Mucosa of stomach (tissue), 1 donor: ENCODE data around the gene NPC2.

Experiments
- H3K27me3 ChIP-seq: one replicate; pipeline ENCODE4 v1.7.0; 2013; ENCODE audit warnings: mild to moderate bottlenecking, low read length; ENCODE audit not compliant: control insufficient read depth, insufficient read depth
- H3K36me3 ChIP-seq: one replicate; pipeline ENCODE4 v1.7.0; 2013; ENCODE audit warnings: low read length; ENCODE audit not compliant: control insufficient read depth, insufficient read depth
- H3K4me1 ChIP-seq: one replicate; pipeline ENCODE4 v1.7.0; 2013; ENCODE audit warnings: mild to moderate bottlenecking, low read length; ENCODE audit not compliant: control insufficient read depth, insufficient read depth
- H3K4me3 ChIP-seq: one replicate; pipeline ENCODE4 v1.7.0; 2013; ENCODE audit warnings: low read length
- H3K9ac ChIP-seq: one replicate; pipeline ENCODE4 v1.7.0; 2013; ENCODE audit warnings: mild to moderate bottlenecking, low read length, moderate library complexity
- H3K9me3 ChIP-seq: one replicate; pipeline ENCODE4 v1.7.0; 2013; ENCODE audit warnings: mild to moderate bottlenecking, low read length, moderate library complexity; ENCODE audit not compliant: control insufficient read depth
- donor health status: Pancreatic carcinoma.

The NPC2 gene

DNA sequence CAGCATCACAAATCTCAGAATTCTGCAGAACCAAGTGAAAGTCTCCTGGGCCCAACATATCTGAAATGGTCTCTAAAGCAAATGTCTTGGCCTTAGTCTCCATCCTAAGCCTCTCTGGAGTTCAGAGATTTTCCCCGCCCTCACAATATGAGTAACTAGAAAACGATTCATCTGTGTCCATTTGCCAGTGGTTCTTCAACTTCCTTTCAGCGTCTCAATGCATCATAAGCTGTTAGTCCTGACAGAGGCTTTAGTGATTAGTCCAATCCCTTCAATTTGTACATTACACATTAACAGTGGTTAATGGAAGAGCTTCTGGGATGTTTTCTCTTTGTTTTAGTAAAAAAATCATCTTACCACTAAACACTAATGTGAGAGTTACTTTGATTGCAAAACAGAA is 17.4 kb downstream of the NPC2 start:
- no peaks in the 10 kb centered on the region for H3K9me3 ChIP-seq
- no peak overlapping the region for H3K9ac ChIP-seq
- no peaks in the 10 kb centered on the region for H3K27me3 ChIP-seq
- peaks cover 4% of the 10 kb centered on the region for H3K36me3 ChIP-seq
- no peaks in the 10 kb centered on the region for H3K4me1 ChIP-seq
- no peak overlapping the region for H3K4me3 ChIP-seq

DNA sequence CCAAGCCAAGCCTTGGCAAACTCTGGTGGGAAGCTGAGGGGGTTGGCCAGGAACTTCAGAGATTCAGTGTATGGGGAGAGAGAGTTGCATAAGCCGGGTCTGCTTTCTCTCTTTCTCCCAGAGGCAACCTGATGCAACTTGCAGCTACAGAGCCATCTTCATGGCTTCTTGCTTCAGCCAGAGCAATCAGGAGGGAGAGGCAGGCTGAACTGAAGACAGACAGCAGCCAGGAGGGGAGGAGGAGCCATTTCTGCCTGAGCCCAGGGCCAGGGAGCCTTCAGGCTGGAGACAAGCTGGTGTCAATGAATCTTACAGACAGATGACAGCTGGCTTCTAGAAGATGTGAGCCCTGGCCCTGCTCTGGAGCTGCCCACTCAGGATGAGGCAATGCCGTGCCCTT is 18.7 kb downstream of the NPC2 start:
- no peak overlapping the region for H3K9ac ChIP-seq

DNA sequence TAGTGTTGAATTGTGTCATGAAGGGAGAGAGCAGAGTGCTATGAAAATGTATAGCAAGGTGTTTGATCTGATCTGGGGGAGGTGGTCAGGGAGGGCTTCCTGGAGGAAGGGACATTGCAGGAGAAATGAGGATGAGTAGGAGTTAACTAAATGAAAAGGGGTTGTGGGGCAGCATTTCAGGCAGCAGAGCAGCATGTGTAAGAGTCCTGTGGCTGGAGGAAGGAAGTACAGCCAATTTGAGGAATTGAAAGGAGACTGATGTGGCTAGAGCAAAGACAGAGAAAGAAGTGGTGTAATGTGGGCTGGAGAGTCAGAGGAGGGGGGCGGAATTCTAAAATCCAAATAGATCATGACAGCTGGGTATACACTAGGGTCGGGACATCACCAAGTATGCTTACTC is 20.5 kb downstream of the NPC2 start:
- Histone ChIP-seq H3K4me3 (no peak overlapping the region), H3K36me3 (peaks cover 4% of the 10 kb centered on the region), H3K27me3 (no peaks in the 10 kb centered on the region), H3K9ac (no peak overlapping the region), H3K4me1 (no peaks in the 10 kb centered on the region), H3K9me3 (no peaks in the 10 kb centered on the region)

More for the DNA sequence above, 18.7 kb downstream of the NPC2 start:
- peaks cover 4% of the 10 kb centered on the region for H3K36me3 ChIP-seq
- no peaks in the 10 kb centered on the region for H3K9me3 ChIP-seq
- no peaks in the 10 kb centered on the region for H3K4me1 ChIP-seq
- no peak overlapping the region for H3K4me3 ChIP-seq
- no peaks in the 10 kb centered on the region for H3K27me3 ChIP-seq

DNA sequence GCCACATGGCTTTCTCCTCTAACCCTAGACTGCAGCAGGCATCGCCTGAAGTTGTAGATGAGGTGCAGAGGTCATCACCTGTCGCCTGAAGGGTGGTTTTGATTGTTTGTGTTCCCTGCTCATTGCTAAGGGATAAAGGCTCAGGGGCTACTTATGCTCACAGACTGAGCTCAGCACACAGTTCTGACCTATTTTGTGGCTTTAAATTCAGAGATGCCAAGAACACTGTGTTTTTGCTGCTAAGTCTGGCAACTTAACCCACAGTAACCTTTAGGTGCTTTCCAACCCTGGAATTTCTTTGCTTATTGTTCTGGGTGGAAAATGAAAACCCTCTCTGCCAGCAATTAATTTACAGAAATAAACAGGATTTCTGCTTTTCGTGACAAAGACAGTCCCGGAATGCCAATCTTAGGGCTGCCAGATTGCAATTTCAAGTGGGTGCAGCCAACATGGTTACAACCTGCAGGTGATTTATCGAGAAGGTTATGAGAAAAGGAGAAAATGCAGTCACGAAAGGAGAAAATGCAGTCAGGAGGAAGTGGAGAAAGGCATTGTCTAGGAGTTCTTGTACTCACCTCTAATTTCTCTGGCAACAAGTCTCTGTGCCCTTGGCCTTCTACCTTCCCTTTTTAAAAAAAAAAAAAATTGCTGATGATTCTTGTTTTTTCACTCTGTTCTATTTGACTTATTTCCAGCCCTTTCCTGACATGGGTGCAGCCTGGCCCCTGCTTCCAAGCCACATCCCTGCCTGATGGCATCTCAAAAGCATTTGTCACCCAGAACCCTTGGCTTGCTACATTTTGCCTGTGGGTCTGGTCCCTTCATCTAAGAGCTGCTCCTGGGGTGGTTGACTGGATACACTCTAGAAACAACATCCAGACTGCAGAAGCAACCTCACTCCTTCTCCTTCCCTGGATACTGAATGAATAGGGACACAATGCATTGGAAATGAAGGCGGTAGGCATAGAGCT is 23.3 kb downstream of the NPC2 start:
- Histone ChIP-seq H3K4me1 (no peaks in the 10 kb centered on the region), H3K36me3 (no peaks in the 10 kb centered on the region), H3K9me3 (no peaks in the 10 kb centered on the region), H3K27me3 (no peaks in the 10 kb centered on the region), H3K9ac (no peak overlapping the region), H3K4me3 (no peak overlapping the region)

DNA sequence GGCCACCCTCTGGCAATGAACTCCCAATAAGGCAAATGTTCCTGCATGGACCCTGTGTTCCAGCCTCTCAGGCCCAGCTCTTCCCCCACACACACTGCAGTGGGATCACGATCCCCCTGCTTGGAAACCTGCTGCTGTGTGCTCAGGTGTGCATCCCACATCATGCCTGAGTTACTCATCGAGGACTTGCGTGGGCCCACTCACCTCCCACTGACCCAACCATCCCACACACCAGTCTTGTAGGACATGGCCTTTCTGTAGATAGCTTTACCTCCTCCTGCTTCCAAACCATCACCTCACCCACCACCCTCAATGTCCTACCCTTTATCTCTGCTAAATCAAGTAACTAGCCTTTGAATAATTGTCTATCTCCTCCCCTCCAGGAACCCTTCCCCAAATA is 24.6 kb downstream of the NPC2 start:
- Histone ChIP-seq H3K9ac (no peak overlapping the region), H3K27me3 (no peaks in the 10 kb centered on the region), H3K9me3 (no peaks in the 10 kb centered on the region), H3K4me1 (no peaks in the 10 kb centered on the region), H3K4me3 (no peak overlapping the region), H3K36me3 (no peaks in the 10 kb centered on the region)

DNA sequence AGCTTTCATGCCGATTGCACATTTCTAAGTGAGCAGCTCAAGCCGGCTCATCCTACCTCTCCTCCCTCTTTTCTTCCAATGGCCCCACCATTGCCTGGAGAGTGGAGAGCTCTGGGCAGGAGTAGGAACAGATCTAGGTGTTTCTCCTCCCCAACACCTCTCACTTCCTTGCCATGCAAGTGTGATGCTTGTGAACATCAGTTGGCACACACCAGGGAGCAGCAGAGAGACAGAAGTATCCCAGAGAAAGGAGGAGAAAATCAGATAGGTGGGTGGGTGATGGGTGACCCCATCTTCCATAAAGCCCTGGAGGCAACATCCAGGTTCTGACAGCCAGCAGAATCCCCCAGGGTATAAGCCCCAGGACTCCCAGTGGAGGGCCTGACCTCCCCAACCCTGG is 27.8 kb downstream of the NPC2 start:
- Histone ChIP-seq H3K9ac (no peak overlapping the region), H3K4me3 (no peak overlapping the region), H3K4me1 (no peaks in the 10 kb centered on the region), H3K9me3 (no peaks in the 10 kb centered on the region), H3K36me3 (no peaks in the 10 kb centered on the region), H3K27me3 (no peaks in the 10 kb centered on the region)

DNA sequence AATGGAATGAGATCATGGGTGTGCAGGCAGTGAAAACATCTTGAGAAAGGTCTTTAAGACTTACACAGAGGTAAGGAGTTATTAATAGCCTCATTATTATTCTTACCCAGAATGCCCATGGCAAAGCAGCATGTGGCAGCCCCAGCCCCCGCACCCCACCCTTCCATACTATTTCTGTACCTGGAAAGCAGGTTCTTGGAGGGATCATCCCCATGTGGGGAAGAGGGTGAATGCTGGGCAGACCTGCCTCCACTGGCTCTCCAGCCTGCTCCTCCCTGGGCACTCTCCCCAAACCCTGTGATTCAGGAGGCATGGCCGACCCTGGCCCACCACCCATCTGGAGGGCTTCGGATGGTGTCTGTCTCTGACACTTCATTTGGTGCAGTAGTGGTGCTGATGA is 28.3 kb downstream of the NPC2 start:
- no peak overlapping the region for H3K4me3 ChIP-seq
- H3K27me3 ChIP-seq, result no peaks in the 10 kb centered on the region
- H3K9me3 ChIP-seq, result no peaks in the 10 kb centered on the region
- no peaks in the 10 kb centered on the region for H3K4me1 ChIP-seq
- H3K9ac ChIP-seq, result no peak overlapping the region
- H3K36me3 ChIP-seq, result no peaks in the 10 kb centered on the region

DNA sequence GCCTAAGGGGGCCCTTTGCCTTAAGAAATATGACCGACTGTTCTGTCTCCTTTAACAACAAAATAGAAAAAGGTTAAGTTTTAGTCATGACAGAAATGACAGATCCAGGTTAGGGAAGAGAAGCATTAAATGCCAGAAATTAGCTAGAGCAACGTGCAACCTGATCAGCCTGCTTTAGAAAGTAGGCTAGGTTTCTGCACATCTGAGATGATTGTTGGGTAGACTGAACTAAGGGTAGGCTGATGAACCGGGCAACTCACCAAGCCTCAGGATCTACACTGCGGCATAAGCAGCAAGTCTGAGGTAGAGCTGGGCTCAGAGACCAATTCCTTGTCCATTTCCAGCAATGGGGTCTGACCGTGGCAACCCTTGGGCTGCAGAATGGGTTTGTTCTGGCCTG is 29.4 kb downstream of the NPC2 start:
- H3K4me1 ChIP-seq, result no peaks in the 10 kb centered on the region
- H3K4me3 ChIP-seq, result no peak overlapping the region
- no peaks in the 10 kb centered on the region for H3K36me3 ChIP-seq
- no peak overlapping the region for H3K9ac ChIP-seq
- H3K27me3 ChIP-seq, result no peaks in the 10 kb centered on the region
- H3K9me3 ChIP-seq, result no peaks in the 10 kb centered on the region

DNA sequence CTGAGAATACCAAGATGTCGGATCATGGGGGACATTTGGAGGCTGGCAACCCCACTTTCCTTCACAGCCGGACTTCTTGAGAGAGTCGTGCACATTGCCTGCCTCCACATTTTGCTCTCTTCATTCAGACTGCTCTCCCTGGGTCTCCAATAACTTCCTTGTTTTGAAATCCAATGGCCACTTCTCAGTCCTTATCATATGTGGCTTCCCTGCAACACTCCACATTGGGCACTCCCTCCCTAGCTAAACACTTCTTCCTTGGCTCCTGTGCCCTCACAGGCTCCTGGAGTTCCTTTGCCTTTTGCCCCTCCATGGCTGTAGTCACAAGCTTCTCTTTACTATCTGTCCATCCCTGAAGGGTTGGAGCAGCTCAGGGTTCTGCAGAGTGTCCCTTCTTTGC is 30.1 kb downstream of the NPC2 start:
- no peak overlapping the region for H3K9ac ChIP-seq
- no peaks in the 10 kb centered on the region for H3K36me3 ChIP-seq
- H3K4me1 ChIP-seq, result no peaks in the 10 kb centered on the region
- H3K27me3 ChIP-seq, result no peaks in the 10 kb centered on the region
- H3K4me3 ChIP-seq, result no peak overlapping the region
- no peaks in the 10 kb centered on the region for H3K9me3 ChIP-seq

DNA sequence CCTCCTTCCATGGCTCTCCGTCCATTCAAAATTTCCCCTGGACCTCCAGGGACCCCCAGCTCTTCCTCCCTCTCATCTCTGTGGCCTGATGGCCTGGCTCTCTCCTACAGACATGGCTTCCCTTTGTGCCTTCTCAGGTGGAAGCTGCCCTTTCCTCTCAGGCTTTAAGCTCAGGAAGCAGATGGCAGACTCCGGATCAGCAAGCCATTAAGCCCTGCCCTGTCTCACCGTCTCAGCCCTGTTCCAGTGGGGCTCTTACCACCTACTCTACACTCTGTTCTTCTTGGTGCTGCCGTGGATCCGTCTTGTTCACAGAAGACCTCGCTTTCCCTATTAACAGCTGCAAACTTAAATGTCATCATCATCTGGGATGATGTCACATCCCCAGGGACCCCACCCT is 33.1 kb downstream of the NPC2 start:
- H3K4me1 ChIP-seq, result no peaks in the 10 kb centered on the region
- H3K9ac ChIP-seq, result no peak overlapping the region
- no peaks in the 10 kb centered on the region for H3K9me3 ChIP-seq
- no peaks in the 10 kb centered on the region for H3K27me3 ChIP-seq
- no peak overlapping the region for H3K4me3 ChIP-seq
- H3K36me3 ChIP-seq, result no peaks in the 10 kb centered on the region

DNA sequence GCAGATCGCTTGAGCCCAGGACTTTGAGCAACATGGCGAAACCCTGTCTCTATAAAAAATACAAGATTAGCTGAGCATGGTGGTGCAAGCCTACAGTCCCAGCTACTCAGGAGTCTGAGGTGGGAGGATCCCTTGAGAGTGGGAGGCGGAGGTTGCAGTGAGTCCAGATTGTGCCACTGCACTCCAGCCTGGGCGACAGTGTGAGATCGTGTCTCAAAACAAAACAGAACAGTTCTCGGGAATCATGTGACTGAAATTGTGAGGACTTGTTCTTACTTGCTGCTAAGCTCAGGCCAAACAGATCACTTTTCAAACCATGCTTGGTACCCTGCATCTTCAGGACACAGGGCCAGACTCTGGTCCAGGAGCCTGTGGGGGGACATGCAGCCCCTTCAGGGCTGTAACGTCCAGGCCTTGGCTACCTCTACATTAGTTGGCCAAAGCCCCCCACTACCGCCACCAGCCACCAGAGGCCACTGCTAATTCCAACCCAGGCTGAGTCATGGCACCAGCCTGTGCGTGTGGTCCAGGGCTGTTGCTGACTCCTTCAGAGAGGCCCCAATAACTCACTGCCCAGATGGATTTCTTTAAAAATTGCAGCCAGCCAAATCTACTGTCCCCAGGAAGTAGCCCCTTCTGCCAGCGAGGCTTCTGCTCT is 33.7 kb downstream of the NPC2 start:
- Histone ChIP-seq H3K4me1 (no peaks in the 10 kb centered on the region), H3K9me3 (no peaks in the 10 kb centered on the region), H3K27me3 (no peaks in the 10 kb centered on the region), H3K9ac (no peak overlapping the region), H3K4me3 (no peak overlapping the region), H3K36me3 (no peaks in the 10 kb centered on the region)

DNA sequence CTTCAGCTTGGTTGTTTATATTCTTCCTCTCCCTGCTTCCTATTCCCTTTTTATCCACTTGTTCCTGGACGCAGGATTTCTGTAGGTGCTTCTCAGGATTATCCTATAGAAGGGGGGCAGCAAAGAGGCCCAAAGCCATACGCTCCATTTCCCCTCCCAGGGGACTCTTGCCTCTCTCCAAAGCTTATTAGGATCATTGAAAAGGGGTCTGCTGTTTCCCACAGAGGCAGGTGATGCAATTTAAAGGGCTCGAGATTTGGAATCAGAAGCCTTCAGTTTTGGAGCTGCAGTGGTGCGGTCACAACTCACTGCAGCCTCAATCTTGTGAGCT is 35.6 kb downstream of the NPC2 start:
- Histone ChIP-seq H3K4me3 (no peak overlapping the region), H3K9me3 (no peaks in the 10 kb centered on the region), H3K27me3 (no peaks in the 10 kb centered on the region), H3K4me1 (no peaks in the 10 kb centered on the region), H3K36me3 (no peaks in the 10 kb centered on the region), H3K9ac (no peak overlapping the region)
